Erythroblast (primary cell): Measurements from ENCODE around the gene TSPO2.

Experiments used
- GATA1 ChIP-seq: IDR thresholded peaks from 2 replicates; pipeline ENCODE4 v1.6.1; 2011; ENCODE audit warnings: low read depth, mild to moderate bottlenecking, control low read depth, low read length, moderate library complexity
- POLR2A ChIP-seq: IDR thresholded peaks from 2 replicates; pipeline ENCODE4 v1.6.1; 2011; ENCODE audit warnings: mild to moderate bottlenecking, low read length

DNA sequence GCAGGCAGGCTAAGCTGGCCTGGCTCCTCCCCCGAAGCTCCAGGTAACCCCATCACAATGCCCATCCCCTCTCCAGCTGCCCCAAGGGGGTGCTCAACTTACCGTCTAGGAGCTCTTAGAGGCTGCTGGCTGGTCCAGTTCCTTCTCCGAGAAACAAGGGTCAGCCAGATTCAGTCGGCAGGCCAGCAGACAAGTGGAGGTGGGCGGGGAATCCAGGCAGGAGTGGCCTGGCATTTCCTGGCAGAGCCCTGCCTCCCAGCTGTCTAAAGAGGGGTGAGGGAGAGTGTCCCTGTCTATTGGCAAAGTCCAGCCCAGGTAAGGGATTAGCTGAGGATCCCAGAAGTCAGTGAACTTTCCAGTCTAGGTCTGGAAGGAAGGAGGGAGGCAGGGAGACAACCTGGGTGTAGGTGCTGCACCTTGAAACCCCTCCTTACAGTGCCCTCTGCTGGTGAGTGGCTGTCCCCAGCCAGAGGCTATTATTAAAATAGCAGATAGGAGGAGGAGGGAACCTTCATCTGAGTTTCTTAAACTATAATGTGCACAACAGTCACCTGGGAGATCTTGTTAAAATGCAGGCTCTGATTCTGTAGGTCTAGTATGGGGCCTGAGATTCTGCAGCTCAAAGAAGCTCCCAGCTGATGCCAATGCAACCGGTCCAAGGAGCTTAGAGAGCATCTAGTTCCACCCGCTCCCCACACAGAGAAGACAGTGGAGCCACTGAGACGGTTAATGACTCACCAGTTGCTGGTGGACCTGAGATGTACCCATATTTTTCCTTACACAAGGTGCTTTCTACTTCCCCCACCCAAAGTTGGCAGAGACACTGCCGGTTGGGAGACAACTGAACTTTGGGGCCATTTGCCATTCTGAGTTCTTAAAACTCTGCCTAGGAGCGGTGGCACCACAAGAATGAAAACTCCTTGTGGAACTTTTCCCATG lies 2.9 kb upstream of the TSPO2 start, which contains the start of gene UNC5CL:
- TF ChIP-seq POLR2A, result no peak
- TF ChIP-seq GATA1, result no peak
